Dermis blood vessel endothelial cell (primary cell): ENCODE measurements around the gene KLHL35. TPM values are rescaled to one million over a fixed set of nuclear protein-coding genes. Genes with fewer than 3 reads are reported as not detected.

Source experiments
- DNase-seq: peaks from one replicate; pipeline ENCODE4 v3.0.0; 2010
- total RNA-seq: library from RNA; depleted of rRNA; stranded (reverse); fragments of >200 nt; gene quantifications from 2 replicates; pipeline ENCODE4 v1.2.3, GENCODE V29; 2014

The KLHL35 gene
- 0.85 and 1.5 TPM in 2 replicates for total RNA-seq

GRCh38 chr11:75432911-75433321 lies at the start of gene KLHL35:
Gene KLHL35 (minus strand): TSS chr11:75433203. CDS start chr11:75430629, 2,574 bp downstream.
- DNase-seq: no peak

- no peak for DNase-seq
Measured at GRCh38 chr11:75481922-75482606, 49.1 kb upstream of the KLHL35 start.

DNA sequence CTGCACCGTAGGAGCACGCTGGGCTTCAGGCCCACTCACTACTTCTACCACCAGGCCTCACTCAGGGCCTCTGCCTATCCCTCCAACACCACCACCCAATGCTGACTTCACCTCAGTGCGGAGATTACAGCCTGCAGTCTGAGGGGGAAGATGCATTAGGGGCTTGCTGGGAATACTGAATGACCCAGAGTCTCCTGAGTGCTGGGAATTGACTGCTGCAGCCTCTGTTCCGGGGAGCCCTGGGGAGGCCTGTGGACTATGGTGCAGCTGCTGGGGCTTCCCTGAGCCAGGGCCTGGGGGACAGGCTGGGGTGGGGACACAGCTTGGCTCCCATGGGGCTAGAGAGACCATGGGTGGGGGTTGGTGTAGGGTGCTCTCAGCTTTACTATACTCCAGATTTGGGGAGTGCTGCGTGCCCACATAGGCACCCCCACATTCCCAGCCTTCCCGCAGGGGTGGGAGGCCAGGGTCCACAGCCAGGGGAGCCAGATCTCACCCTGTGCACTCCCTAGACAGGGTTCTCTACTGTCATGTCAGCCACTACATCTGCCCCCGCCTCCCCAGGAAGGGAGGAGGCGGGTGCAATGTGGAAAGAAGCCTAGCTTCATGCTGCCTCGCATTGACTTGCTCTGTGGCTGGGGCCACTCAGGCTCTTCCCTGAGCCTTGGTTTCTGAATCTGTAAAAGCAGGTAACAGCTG lies 48.4 kb upstream of the KLHL35 start:
- no peak for DNase-seq

DNA sequence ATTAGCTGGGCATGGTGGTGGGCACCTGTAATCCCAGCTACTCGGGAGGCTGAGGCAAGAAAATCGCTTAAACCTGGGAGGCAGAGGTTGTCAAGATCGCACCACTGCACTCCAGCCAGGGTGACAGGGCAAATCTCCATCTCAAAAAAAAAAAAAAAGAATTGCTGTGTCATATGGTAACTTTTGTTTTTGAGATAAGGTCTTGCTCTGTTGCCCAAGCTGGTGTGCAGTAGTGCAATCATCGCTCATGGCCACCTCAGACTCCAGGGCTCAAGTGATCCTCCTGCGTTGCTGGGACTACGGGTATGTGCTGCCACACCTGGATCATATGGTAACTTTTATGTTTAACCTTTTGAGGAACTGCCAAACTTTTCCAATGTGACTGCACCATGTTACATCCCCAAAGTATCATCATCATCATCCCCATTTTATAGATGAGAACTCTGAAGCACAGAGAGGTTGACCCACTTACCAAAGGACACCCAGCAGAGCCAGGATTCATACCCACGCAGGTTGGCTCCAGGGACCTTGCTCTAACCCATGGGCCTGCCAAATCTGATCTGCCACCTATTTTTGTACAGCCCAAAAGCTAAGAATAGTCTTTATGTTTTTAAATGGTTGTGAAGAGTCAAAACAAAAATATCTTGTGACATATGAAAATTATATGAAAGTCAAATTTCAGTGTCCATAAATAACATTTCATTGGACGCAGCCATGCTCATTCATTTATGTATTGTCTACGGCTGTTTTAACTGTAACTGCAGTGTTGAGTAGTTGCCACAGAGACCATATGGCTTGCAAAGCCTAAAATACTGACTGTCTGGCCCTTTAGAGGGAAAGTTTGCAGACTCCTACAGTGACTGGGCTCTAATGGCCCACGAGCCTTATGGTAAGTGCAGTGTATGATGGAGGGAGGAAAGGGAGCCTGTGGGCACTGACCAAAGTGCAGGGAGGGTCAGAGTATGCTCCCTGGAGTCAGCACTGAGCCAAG lies 47.5 kb upstream of the KLHL35 start:
- no peak for DNase-seq

DNA sequence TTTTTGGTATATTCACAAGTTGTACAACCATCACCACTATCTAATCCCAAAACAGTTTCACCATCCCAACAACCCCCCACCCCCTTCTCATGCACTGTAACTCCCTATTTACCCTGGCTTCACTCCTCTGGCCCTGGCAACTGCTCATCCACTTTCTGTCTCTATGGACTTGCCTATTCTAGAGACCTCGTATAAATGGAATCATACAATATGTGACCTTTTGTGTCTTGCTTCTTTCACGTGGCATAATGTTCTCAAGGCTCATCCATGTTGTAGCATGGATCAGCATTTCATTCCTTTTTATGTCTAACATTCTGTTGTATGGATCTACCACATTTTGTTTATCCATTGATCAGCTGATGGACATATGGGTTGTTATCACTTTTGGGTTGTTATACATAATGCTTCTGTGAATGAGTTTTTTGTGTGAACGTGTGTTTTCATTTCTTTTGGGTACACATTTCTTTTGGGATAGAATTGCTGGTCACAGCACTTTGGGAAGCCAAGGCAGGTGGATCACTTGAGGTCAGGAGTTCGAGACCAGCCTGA lies 46.7 kb upstream of the KLHL35 start:
- no peak for DNase-seq

DNA sequence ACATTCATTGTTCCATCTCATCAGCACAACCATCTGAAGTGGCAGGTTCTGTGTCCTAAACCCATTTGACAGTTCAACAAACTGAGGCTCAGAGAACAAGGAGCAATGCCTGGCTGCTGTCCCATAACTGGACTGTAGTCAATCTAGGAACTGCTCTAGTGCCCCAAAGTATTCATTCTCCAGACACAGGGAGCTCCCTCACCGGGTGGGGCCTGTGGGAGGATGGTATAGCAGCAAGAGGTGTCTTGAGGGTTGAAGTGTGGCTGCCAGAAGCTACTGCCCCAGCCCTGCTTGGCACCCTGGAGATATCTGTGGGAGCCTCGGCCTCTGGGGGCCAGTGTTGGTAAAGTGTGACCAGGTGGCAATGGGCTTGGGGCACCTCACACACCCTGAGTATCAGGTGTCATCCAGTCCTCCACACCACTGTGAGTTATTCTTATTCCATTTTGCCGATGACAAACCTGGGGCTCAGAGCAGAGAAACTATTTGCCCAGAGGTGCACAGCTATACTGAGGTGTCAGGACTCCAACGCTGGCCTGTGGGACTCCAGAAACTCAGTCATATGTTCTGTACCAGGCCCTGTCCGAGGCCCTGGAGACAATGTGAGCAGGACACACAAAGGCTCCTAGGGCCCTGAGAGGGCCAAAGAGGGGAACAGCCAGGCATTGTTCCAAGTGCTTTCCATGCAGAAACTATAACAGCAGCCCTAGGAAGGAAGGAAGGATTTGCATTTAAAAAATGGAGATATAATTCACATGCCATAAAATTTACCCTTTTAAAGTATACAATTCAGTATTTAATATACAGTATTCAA lies 46.0 kb upstream of the KLHL35 start:
- DNase-seq: no peak

GRCh38 chr11:75477614-75477935 lies 44.6 kb upstream of the KLHL35 start:
- DNase-seq: no peak

GRCh38 chr11:75476739-75477613 lies 44.0 kb upstream of the KLHL35 start:
- no peak for DNase-seq

DNA sequence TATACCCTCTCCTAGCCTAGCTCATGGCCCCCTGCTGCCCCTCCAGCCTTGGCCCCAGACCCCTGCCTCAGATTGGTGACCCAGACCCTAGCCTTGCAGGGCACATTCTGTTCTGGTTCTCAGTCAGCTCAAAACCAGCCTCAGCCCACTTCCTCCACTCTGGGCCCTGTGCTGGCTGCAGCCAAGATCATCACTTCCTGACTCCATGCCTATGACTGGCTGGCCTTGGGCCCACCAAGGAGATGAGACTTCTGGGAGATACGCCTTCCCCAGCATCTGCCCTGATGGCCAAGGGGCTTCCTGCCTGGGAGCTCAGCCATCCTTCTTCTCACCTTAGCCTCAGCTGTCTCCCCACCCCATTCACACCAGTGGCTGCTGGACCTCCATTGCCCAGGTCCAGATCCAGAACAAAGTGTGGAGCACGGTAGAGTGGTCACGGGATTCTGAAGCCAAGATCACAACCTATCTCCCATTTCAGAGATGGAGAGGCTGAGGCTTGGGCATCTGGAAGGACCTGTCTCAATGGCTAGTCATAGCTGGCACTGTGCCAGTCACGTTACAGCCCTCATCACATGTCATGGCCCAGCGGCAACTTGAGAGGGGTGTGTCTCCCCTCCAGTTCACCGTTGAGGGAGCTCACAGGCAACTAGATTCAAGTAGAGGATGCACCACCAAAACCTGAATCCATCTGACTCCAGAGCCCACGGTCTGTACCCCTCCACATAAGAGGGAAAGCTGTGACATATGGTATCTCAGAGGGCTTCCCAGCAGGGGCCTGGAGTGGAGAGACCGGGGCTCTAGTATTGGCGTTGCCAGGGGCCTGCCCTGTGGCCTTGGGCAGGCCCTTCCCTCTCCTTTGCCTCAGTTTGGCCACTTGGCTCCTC lies 43.0 kb upstream of the KLHL35 start:
- DNase-seq: peak; percentile 65

DNA sequence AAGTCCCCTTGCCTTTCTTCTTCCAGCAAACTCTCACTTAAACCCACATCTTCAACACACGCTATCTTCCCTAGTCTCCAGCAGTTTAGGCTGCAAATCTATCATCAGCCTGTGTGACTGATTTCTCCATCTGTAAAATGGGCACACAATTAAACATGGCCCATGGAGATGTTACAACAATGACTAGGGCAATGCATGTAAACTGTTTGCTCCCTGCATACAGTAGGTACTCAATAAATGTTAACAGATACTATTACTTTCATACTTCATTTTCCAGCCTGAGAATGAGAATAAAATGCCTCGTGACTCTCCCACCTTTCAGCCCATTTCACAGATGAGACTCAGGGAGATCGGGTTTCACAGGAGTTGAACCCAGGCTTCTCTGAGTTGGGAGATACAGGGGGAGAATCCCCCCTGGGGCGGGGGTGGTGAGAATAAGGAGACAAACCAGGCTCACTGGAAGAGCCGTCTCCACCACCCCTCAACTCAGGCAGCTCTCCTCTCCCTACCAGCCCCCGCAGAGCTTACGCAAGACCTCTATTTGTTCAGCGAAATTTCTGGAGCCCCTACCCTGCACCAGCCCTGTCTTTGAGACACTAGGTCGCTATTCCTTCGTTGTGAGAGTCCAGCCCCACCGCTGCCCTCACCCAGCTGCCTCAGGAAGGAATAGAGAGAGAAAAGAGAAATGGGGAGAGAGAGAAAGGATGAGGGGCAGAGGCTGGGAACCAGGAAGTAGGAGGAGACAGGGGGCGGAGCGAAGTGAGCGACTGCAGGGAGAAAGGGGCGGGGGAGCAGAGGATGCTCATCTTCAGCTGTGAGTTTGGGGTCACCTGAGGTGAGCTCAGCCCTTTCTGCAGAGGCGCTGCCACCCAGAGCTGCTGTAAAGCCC lies 42.1 kb upstream of the KLHL35 start:
- no peak for DNase-seq

DNA sequence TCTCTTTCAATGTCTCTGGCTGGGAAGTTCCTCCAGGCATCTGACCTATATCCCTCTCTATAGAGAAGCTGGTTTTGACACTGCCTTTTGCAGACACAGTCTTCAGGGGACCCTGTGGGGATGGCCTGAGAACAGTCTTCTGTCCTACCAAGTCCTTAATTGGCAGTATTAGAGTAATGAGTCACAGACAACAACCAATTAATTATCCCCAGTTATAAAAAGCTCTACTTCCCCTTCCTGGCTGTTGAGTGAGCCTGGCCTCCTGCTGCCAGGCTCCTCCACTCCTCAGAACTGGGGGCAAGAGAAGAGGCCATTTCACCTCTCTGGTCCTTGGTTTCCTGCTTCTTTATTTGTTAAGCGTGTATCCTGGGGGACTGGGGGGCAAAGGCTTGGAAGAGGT lies 41.2 kb upstream of the KLHL35 start:
- peak; percentile 51 for DNase-seq

DNA sequence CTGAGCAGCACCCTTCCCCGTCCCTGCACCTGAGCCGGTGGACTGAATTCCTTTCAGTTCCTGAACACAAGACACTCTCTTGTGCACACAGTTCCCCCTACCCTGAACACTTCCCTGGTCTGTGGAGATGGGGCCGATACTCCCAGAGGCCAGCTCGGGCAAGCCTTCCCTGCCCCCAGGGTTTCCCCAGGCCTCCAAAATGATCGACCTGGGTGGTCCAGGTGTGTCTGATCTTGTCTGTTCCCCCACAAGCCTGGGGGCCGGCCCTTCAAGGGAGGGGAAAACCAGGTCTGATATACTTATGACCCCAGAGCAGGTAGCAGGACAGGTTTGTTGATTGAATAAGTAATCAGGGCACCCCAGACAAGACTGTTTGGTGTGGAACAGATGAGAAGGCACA lies 40.7 kb upstream of the KLHL35 start:
- DNase-seq: no peak

DNA sequence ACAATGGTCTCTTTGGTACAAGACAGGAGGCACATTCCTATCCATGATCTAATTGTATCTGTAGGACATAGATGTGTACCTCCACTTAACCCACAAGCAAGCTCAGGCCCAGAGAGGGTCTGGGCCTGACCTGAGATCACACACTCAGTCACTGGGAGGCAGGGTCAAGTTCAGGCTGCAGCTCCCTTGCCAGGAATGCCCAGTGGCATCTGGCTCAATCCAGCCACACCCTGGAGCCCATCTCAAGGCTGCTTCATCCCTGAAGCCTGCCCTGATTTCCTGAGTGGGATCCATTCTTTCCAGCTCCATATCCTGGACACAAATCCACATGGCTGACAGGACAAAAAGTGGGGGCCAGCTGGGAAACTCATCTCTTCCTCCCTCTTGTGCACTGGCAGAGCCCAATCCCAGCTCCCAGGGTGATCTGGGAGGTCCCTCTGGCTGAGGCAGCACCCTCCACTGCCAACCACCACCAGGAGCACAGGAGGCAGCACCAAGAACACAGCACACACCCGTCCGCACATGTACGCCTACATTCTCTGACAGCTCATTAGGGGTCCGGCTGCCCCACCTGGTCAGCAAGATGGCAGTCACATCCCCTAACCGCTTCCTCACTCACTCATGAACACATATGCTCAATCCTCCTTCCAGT lies 39.2 kb upstream of the KLHL35 start:
- DNase-seq: no peak

DNA sequence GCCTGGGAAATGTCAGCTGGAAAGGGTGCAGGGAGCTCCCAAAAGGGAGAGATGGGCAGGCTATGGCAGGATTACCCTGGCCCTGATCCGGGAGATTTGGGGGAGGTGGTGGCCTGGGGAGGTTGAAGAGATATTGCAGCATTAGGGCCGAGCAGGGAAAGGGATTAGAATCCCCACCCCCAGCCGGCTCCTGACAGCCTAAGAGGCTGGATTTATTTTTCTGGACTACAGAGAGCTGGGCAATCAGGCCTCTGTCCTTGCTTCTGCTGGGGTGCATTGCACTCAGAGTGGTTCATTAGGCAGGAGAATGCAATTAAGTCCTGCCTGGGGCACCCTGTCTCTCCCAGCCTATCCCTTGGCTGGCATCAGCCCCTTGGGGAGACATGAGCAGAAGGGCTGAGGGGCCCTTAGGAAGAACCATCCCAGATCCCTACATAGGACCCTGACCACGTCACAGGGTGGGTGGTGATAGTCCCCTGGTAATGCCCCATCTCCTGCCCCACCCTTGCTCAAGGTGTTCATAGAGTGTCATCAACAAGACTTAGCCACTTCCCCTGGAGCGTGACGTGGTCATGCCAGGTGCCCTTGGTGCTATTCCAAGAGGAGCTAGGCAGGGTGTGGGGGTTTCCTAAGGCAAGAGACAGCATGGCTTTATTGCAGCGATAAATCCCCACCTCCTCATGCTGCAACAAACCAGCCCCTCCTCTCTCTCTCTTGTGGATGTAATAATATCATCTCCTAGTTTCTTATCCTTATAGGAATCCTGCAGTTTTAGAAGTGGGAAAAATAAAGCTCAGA lies 38.4 kb upstream of the KLHL35 start:
- DNase-seq: no peak

GRCh38 chr11:75470476-75471080 lies 37.6 kb upstream of the KLHL35 start:
- DNase-seq: no peak

- DNase-seq: no peak
Measured at GRCh38 chr11:75469785-75470405, 36.9 kb upstream of the KLHL35 start.
